ENCODE measurements around the gene TTLL1.

DNA sequence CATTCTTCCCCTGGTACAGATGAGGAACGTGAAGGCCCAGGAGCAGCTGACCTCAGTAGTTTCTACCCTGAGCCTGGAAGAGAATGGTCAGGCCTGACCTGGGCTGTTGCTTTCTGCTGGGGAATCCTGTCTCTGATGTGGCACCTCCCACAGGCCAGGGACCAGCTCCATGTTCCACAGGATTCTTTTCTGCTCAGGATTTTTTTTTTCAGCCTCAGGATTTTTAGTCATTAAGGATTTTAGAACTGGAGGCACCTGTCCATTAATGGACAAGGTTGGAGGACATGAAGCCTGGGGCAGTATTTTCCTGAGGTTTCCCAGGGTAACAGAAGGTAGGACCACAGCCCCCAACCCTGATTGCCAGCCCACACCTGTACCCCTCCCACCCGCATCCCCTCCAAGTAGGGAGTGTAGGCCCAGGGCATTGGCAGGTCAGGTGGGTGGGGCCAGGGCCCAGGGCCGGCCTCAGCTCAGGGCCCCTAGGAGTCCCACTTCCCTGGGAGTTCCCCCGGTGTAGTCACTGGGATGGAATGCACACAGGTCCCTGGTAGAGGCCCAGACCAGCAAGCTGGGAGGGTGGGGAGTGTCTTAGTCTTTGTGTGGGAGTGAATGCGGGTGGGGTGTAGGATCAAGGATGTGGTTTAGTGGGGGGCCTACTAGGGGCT lies 37.4 kb upstream of the TTLL1 start:
- TF ChIP-seq POLR2AphosphoS5 (IDR thresholded peaks at IDR 0.05; ENCODE audit: insufficient read depth in 1 of 2, low read depth in 1 of 2) (no peak), POLR2A (IDR thresholded peaks at IDR 0.05) (no peak)
- TF ChIP-seq, protein P1, sequence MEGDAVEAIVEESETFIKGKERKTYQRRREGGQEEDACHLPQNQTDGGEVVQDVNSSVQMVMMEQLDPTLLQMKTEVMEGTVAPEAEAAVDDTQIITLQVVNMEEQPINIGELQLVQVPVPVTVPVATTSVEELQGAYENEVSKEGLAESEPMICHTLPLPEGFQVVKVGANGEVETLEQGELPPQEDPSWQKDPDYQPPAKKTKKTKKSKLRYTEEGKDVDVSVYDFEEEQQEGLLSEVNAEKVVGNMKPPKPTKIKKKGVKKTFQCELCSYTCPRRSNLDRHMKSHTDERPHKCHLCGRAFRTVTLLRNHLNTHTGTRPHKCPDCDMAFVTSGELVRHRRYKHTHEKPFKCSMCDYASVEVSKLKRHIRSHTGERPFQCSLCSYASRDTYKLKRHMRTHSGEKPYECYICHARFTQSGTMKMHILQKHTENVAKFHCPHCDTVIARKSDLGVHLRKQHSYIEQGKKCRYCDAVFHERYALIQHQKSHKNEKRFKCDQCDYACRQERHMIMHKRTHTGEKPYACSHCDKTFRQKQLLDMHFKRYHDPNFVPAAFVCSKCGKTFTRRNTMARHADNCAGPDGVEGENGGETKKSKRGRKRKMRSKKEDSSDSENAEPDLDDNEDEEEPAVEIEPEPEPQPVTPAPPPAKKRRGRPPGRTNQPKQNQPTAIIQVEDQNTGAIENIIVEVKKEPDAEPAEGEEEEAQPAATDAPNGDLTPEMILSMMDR (IDR thresholded peaks at IDR 0.05): no peak

All from vagina (tissue), 2 donors.